Ecto neural progenitor cell (in vitro differentiated cells): ENCODE measurements around the gene SEMA3D.

Experiments
- DNase-seq: peaks from one replicate; pipeline ENCODE4 v3.0.0-alpha.2; 2018; ENCODE audit warnings: low spot score

The SEMA3D gene

GRCh38 chr7:85186521-85187241, at the start of gene SEMA3D:
Gene SEMA3D, minus strand, starts transcription at chr7:85187056. Its CDS starts 65,165 bp downstream, at chr7:85121891.
- DNase-seq = peak; percentile 92

GRCh38 chr7:85234730-85235129, 47.9 kb upstream of the SEMA3D start:
- DNase-seq = no peak

- DNase-seq = no peak
Observed at GRCh38 chr7:85232068-85232467, 45.2 kb upstream of the SEMA3D start.

GRCh38 chr7:85230623-85231022, 43.8 kb upstream of the SEMA3D start:
- DNase-seq = no peak

- no peak for DNase-seq
Observed at GRCh38 chr7:85229544-85229943, 42.7 kb upstream of the SEMA3D start.

GRCh38 chr7:85226361-85227085, 39.7 kb upstream of the SEMA3D start:
- DNase-seq = no peak

- DNase-seq = no peak
Observed at GRCh38 chr7:85224171-85224570, 37.3 kb upstream of the SEMA3D start.

GRCh38 chr7:85222522-85222921, 35.7 kb upstream of the SEMA3D start:
- no peak for DNase-seq

GRCh38 chr7:85221796-85222195, 34.9 kb upstream of the SEMA3D start:
- DNase-seq = no peak

GRCh38 chr7:85220651-85221050, 33.8 kb upstream of the SEMA3D start:
- no peak for DNase-seq

- no peak for DNase-seq
Observed at GRCh38 chr7:85220023-85220422, 33.2 kb upstream of the SEMA3D start.

- no peak for DNase-seq
Observed at GRCh38 chr7:85217085-85217484, 30.2 kb upstream of the SEMA3D start.

- no peak for DNase-seq
Observed at GRCh38 chr7:85215098-85215497, 28.2 kb upstream of the SEMA3D start.

- no peak for DNase-seq
Observed at GRCh38 chr7:85213500-85213899, 26.6 kb upstream of the SEMA3D start.

GRCh38 chr7:85205754-85206153, 18.9 kb upstream of the SEMA3D start:
- no peak for DNase-seq

- no peak for DNase-seq
Observed at GRCh38 chr7:85204496-85204895, 17.6 kb upstream of the SEMA3D start.

- DNase-seq = no peak
Observed at GRCh38 chr7:85204061-85204460, 17.2 kb upstream of the SEMA3D start.

GRCh38 chr7:85201209-85201608, 14.4 kb upstream of the SEMA3D start:
- no peak for DNase-seq

- no peak for DNase-seq
Observed at GRCh38 chr7:85196696-85197095, 9.8 kb upstream of the SEMA3D start.

GRCh38 chr7:85191383-85191782, 4.5 kb upstream of the SEMA3D start:
- no peak for DNase-seq

GRCh38 chr7:85186083-85186520, 754 bp downstream of the SEMA3D start:
- DNase-seq = peak; percentile 67

- DNase-seq = peak; percentile 74
Observed at GRCh38 chr7:85185424-85186082, 1.3 kb downstream of the SEMA3D start.
